ENCODE data around the gene RECK. TPM values are rescaled to one million over a fixed set of nuclear protein-coding genes. Genes with fewer than 3 reads are reported as not detected.

The RECK gene
- total RNA-seq, 1 donor from 2014 or later = 4.6 TPM

DNA sequence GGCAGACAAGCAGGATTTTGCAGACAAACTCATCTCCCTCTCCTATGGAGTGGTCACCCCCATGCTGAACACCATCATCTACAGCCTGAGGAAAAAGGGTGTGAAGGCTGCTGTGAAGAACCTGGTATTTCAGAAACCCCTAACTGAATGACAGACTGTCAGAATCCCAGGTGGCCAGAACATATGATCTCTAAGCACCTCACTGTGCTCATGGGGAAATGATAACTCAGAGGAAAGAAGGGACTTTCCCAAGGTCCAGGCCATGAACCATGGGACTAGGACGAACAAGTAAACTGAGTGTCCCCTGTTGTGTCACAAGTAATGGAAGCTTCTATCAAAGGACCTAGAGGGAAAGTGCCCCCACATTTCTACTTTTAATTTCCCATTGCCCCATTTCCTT is 14.7 kb upstream of the RECK start:
- ATAC-seq (ENCODE audit: poor library complexity) = no peak
- intact Hi-C loops (cut with DNase I) = loop anchor here (2.0 to 10.0 kb wide), 3 partner anchors 67 to 227 kb away; partner anchors contain the start of gene NPR2
- no peak for DNase-seq

DNA sequence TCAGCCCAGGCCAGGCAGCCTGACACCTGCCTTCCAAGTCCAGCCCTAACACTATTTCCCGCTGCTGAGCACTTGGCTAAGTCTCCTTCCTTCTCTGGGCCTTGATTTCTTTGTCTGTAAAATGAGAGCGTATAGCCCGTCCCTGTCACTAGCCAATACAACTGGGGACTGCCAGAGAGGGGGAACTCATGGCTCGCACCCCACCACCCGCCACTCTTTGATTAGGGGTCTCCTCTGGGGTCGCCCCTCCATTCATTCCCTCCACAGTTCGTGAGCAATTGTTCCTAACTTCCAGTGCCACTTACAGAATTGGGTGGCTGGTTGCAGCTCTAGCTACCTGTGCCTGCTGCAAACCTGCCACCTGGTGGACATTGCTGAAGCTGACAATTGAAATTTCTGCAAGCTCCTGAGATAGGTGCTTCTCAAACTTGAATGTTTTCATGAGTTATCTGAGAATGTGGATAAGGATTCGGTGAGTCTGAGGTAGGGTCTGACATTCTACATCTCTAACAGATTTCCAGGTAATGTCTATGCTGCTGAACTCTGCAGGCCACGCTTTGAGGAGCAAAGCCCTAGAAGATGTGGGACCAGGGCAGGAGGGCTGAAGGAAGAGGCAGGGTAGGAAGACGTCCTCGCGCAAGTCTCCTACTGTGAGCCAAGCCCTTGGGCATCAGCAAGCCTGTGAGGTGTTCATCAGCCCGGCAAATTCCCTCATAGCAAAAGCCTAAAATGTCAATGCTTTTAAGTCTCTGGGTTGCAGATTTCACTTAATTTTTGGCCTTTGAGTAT is 13.3 kb upstream of the RECK start:
- DNase-seq (peak; percentile 50), ATAC-seq (ENCODE audit: poor library complexity) (peak; percentile 74)
- intact Hi-C loops (cut with DNase I) = loop anchor here (2.0 to 10.0 kb wide), 3 partner anchors 69 to 229 kb away; partner anchors contain the start of gene NPR2

DNA sequence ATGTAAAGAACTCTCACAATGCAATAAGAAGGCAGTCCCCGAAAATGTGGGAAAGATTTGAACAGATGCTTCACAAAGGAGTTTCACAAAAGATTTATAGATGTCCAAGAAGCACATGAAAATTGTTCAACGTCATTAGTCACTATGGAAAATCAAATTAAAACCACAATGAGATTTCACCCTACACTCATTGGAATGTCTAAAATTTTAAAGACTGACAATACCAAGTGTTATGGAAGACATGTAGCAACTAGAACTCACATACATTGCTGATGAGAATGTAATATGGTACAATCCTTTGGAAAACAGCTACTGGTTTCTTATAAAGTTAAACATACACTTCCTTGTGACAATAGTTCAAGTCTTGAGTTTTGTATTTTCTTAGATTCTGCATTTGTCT is 11.0 kb upstream of the RECK start:
- DNase-seq = no peak
- intact Hi-C loops (cut with DNase I) = loop anchor here (10.0 kb wide), 1 partner anchor 231 kb away; the partner anchor contains the start of gene NPR2
- ATAC-seq (ENCODE audit: poor library complexity) = no peak

DNA sequence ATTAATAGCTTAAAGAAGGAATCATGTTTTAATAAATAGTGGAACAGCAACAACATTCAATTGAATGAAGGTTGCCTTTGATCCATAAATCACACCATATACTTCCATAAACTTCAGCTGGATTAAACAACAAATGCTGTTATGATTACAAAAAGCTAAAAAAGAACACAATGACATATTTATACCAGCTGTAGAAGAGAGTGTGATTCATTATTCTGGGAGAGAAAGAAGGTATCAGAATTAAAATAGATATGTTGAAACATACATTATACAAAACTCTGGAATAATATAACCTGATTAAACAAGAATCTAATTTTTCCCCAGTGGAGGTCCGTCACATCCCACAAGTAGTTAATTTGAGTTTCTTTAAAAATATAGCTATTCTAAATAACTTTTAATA is 7.5 kb upstream of the RECK start:
- no peak for DNase-seq
- intact Hi-C loops (cut with DNase I) = loop anchor here (10.0 kb wide), 1 partner anchor 234 kb away; the partner anchor contains the start of gene NPR2
- ATAC-seq (ENCODE audit: poor library complexity) = no peak

DNA sequence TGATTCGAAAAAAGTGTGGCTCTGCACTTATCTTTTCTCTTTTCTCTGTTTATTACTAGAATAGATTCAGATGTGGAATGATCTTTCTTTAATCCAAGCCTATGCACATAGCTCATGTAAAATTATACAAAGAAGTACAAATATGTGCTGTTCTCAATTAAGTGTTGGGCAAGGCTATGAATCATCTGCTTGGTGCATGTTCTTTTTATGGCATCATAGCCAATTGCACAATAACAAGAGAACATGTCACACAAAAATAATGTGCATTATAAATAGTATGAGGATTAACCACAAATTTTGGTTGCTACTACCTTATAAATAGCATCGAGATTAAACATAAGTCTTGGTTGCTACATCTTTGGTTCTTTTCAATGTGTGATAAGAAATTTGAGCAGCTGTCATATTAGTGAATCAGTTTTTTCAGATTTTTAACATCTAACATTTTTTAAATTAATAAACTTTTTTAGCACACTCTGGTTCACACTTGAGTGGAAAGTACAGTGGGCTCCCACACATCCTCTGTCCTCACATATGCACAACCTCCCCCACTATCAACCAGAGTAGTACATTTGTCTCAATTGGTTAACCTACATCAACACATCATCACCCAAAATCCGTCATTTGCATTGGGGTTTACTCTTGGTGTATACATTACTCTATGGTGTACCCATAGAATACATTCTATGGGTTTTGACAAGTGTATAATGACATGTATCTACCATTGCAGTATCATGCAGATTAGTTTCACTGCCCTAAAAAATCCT is 6.8 kb upstream of the RECK start:
- ATAC-seq (ENCODE audit: poor library complexity) = peak; percentile 80
- no peak for DNase-seq
- intact Hi-C loops (cut with DNase I) = loop anchor here (10.0 kb wide), 1 partner anchor 235 kb away; the partner anchor contains the start of gene NPR2

DNA sequence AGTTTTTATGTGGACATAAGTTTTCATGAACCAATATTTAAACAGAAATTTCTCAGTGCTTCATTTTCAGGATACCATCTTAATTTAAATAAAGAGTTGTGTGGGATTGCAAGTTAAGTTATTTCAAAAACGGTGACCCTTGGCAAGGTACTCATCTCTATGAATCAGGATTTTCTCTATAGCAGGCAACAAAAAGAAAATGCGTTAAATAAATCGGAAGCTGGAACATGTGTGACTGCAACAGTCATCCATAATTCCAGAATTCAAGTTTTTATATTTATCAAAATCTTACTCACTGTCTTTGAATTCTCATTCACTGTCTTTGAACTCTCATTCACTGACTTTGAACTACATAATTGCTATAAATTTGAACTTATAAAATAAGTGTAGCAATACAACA is 5.8 kb upstream of the RECK start:
- intact Hi-C loops (cut with DNase I) = no loop called here
- DNase-seq = no peak
- no peak for ATAC-seq (ENCODE audit: poor library complexity)

DNA sequence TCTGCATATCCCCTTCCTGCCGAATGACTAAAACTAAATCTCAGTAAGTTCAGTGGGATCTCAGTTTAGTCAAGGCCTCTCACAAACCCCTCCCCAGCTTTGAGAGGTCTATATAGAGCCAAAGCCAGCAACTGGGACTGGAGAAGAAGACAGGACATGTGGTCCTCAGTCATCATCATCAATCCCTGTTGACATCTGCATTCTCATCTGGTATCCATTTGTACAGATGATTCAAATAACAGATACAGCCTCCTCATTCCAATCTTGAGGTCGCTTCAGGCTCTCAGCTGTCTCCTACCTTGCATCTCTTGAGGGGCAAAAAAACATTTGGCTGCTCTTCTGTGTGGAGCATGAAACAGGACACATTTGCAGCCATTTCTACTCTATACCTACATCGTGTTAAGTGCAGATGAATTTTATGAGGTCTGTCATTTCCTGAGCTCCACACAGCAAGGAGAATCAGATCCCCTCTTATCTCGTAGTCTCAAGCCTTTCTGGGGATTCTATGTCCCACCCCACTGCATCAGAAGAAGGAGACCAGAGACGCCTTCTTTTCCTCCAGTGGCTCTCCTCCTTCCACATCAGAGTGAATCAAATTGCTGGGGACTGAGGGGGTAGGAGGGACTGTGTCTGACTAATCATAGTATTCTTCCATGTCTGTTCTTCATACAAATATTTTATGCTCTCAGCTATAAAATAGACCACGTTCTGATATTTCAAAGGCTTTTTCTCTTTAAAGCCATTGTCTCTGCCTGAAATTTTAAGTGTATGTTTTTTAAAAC is 4.7 kb upstream of the RECK start:
- intact Hi-C loops (cut with DNase I) = no loop called here
- ATAC-seq (ENCODE audit: poor library complexity) (no peak), DNase-seq (no peak)

DNA sequence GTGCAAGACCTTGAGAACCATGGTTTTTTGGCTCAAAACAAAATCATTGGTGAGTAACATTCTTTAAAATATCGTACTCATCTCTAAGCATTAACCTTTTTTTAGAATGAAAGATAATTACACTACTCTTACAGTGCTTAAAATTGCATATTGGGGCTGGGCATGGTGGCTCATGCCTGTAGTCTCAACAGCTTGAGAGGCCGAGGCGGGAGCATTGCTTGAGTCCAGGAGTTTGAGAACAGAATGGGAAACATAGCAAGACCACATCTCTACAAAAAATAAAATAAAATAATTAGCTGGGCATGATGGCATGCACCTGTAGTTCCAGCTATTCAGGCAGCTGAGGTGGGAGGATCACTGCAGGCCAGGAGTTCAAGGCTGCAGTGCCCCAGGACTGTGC is 2.9 kb upstream of the RECK start:
- intact Hi-C loops (cut with DNase I) = no loop called here
- no peak for ATAC-seq (ENCODE audit: poor library complexity)
- no peak for DNase-seq

DNA sequence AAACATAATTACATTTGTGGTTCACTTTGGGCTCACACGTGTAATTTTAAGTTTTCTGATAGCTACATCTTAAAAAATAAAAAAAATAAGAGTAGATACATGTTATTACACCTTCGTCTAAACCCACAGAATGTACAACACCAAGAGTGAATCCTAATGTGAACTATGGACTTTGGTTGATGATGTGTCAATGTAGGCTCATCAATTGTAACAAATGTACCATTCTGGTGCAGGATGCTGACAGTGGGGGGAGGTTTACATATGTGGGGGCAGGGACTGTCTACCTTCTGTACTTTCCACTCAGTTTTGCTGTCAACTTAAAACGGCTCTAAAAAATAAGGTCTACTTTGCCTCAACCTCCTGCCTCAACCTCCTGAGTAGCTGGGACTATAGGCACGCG is 2.5 kb upstream of the RECK start:
- ATAC-seq (ENCODE audit: poor library complexity) = no peak
- intact Hi-C loops (cut with DNase I) = no loop called here
- no peak for DNase-seq

DNA sequence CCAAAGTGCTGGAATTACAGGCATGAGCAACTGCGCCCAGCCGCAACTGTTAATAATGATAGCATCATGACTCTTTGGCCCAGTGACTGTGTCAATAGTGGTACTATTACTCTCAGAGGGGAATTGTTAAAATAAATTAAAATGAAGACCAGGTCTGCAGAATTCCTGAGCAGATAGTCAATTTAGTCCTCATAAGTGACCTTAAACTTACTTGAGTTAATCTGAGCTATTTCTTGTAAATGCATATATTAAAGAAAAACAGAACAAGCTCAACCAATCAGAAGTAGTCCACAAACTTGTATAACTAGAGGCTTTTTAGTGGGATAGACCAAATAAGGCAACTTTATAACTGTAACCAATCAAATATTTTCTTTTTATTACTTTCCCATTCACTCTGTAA is 1.7 kb upstream of the RECK start:
- ATAC-seq (ENCODE audit: poor library complexity) (no peak), DNase-seq (no peak)
- intact Hi-C loops (cut with DNase I) = no loop called here

DNA sequence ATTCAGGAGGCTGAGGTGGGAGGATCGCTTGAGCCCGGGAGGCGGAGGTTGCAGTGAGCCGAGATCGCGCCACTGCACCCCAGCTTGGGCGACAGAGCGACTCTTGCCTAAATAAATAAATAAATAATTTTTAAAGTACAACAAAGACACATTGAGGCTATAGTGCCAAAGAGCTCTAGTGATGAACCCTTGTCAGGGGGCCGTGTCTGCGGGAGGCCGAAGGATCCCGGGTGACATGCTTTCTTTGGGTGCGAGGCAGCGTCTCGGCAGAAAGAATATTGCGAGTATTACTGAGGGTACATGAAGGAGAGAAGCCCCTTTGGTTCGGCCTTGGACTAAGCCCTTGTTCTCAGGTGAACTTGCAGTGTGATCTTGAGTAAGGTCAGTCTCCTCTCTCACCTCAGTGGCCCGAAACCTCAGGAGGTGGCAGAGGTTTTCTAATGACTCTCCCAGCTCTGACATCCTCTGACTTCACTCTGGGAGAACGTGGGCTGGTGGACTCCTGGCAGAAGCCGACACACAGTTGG is 397 bp upstream of the RECK start:
- no peak for DNase-seq
- intact Hi-C loops (cut with DNase I) = no loop called here

DNA sequence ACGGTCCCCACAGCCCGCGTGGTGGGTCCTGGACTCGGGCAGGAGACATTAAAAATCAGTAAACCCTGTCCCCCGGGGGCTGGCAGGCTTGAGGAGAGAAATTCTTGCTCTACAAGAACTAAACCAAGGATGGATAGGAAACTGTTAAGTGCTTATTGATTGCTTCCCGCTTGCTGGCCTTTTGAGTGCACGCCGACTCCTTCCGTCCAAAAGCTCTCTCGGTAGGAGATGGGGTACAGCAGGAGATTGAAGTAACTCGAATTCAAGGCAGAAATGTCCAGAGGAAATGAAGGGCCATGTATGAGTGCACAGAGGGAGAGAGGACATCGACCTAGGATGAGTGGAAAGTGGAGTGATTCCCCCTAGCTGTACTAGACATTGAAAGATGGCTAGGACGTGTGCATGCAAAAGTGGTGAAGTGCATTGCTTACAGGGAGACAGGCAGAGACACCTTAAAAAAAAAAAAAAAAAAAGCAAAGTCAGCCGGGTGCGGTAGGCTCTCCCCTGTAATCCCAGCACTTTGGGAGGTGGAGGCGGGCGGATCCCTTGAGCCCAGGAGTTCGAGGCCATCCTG is 923 bp downstream of the RECK start:
- no peak for DNase-seq
- intact Hi-C loops (cut with DNase I) = no loop called here
- ATAC-seq (ENCODE audit: poor library complexity) = peak; percentile 9

More for the DNA sequence above, 397 bp upstream of the RECK start:
- no peak for ATAC-seq (ENCODE audit: poor library complexity)

DNA sequence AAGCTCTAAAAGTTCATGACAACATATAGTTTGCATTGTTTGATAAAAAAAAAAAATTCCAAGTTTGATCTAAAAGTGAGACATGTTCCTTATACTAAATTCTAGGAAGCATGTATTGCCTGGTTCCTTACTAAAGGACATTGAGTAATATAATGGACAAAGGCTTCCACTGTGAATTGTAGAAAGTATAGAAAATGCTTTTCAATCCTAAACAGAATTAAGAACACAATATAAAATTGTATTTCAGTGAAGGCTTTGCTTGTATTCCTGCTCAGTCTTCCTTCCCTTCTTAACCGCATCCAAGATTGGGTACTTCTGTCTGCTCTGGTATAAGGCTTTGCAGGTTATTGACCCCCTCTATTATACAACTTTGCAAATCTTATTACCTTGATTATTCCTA is 2.4 kb downstream of the RECK start:
- ATAC-seq (ENCODE audit: poor library complexity) (no peak), DNase-seq (no peak)
- intact Hi-C loops (cut with DNase I) = no loop called here

DNA sequence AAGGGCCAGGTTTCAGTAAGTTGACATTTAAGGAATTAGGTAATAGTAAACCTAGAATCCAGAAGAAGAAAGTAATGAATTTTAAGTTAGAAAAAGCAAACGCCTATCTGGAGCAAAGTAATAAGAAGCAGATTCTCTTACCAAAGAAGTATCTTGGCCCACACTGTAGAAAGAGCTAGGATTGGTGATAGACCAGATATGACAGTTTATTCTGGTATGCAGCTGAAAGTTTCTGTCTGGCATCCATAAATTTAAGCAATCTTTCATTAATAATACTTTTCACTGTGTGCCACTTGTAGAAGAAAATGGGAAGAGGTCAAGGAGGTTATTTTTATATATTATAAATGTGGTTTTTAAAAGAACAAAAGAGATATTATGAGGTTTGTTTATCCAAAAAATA is 3.0 kb downstream of the RECK start:
- DNase-seq (no peak), ATAC-seq (ENCODE audit: poor library complexity) (no peak)
- intact Hi-C loops (cut with DNase I) = no loop called here

DNA sequence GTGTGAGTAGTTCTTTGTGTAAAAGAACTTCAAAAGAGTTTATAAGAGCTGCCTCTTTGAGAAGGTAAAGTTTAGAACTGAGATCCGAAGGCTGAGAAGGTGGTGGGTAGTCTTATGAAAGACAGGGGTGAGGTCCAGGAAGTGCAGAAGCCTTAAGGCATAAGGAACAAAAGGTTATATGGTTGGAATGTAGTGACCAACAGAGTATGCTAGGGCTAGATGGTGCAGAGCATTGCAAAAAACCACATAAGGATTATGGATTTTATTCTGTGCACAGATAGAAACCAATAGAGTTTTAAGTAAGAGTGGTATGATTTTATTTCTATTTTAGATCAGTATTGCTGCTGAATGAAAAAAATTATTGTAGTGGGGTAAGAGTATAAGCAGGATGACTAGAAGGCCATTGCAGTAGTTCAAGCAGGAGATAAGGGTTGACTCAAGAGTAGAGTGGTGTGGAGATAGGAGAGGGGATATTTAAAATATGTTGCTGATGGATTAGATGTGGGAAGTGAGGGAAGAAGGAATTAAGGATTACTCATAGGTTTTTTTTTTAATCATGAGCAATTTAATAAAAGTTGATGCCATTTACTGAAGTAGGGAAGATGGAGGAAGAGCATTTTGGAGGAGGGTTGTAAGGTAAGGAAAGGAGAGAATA is 3.7 kb downstream of the RECK start:
- DNase-seq (no peak), ATAC-seq (ENCODE audit: poor library complexity) (no peak)
- intact Hi-C loops (cut with DNase I) = no loop called here

DNA sequence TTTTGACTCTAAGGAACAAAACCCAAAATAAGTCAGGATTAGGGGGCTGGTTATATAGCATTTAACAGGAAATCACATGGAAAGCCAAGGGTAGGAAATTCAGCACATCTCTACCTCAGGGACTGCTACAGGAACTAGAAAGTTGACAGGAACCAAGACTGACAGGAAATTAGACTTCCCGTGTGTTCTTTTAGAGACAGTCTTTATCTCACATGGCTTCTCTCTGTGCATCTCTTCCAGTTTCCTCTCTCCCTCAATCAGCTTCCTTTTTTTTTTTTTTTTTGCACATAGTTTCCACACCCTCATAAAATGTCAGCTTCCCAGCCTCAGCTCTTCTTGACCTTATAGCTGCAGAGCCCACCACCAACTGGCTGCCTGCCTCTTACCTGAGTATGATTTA is 4.8 kb downstream of the RECK start:
- no peak for DNase-seq
- intact Hi-C loops (cut with DNase I) = no loop called here
- no peak for ATAC-seq (ENCODE audit: poor library complexity)

DNA sequence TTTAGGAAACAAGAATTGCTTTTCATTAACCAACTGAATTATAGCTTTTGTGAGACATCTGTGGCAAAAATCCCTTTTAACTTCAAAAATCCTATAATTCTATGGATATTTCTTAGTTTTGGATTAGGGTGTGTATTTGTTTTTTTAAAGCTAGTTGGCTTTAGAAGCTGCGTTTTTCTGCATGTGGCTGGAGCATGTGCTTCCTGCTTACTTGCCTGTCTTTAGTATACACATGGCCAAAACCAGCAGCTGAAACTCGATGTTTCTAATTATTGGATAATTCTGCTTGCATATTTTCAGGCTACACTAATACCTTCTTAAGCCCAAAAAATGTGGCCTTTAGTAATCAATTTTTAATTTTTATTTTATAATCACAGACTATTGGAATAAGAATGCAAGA is 8.9 kb downstream of the RECK start:
- no peak for DNase-seq
- intact Hi-C loops (cut with DNase I) = no loop called here
- no peak for ATAC-seq (ENCODE audit: poor library complexity)

DNA sequence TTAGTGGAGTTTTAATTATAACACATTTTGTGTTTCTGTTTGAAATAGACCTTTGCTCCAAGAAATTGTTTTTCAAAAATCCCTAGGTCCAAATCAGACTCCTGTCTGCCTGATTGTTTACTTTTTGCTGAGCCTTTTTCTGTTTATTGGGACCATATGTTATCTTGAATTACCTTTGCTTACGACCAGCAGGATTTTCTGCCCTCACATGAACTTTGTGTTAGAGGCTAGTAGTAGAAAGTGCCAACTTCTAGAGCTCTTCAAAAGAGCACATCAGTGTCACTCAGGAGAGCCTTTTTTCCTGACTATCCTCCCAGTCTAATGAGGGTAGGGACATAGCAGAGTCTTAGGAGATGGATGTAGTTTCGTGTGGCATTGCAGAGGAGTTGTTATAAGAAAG is 10.2 kb downstream of the RECK start:
- DNase-seq = no peak
- intact Hi-C loops (cut with DNase I) = no loop called here
- no peak for ATAC-seq (ENCODE audit: poor library complexity)

Measured in Right ventricle myocardium superior (tissue), 1 donor.